Retina (tissue), 1 donor: ENCODE measurements around the gene THAP4.

Source experiments
- DNase-seq: peaks from one replicate; pipeline ENCODE4 v3.0.0-alpha.2; 2016

The THAP4 gene

GRCh38 chr2:241545523-241546473 is 91.2 kb downstream of the THAP4 start:
- no peak for DNase-seq

GRCh38 chr2:241545106-241545505 is 91.9 kb downstream of the THAP4 start:
- no peak for DNase-seq

GRCh38 chr2:241542278-241542605 is 94.7 kb downstream of the THAP4 start:
- DNase-seq, result no peak

- peak; percentile 60 for DNase-seq
Observed at GRCh38 chr2:241541564-241542277, 95.2 kb downstream of the THAP4 start.

GRCh38 chr2:241540771-241541561 is 96.0 kb downstream of the THAP4 start:
- DNase-seq, result peak; percentile 65

GRCh38 chr2:241540401-241540770 is 96.6 kb downstream of the THAP4 start:
- DNase-seq, result no peak

GRCh38 chr2:241539616-241540374 is 97.2 kb downstream of the THAP4 start:
- DNase-seq, result no peak

- DNase-seq, result no peak
Observed at GRCh38 chr2:241538838-241539615, 97.9 kb downstream of the THAP4 start.

- DNase-seq, result no peak
Observed at GRCh38 chr2:241535871-241536655, 100.9 kb downstream of the THAP4 start.

GRCh38 chr2:241534701-241535375 is 102.1 kb downstream of the THAP4 start:
- no peak for DNase-seq
